Placental epithelial cell (primary cell): ENCODE measurements around the gene CCNF. TPM values are rescaled to one million over a fixed set of nuclear protein-coding genes. Genes with fewer than 3 reads are reported as not detected.

ENCODE experiments used
- small RNA-seq: library from RNA; depleted of rRNA; stranded (forward); fragments of <200 nt; gene quantifications from one replicate; pipeline ENCODE3, GENCODE V24; 2012
- total RNA-seq: library from RNA; depleted of rRNA; stranded (reverse); fragments of >200 nt; gene quantifications from 2 replicates; pipeline ENCODE4 v1.2.3, GENCODE V29; 2012

CCNF gene, protein sequence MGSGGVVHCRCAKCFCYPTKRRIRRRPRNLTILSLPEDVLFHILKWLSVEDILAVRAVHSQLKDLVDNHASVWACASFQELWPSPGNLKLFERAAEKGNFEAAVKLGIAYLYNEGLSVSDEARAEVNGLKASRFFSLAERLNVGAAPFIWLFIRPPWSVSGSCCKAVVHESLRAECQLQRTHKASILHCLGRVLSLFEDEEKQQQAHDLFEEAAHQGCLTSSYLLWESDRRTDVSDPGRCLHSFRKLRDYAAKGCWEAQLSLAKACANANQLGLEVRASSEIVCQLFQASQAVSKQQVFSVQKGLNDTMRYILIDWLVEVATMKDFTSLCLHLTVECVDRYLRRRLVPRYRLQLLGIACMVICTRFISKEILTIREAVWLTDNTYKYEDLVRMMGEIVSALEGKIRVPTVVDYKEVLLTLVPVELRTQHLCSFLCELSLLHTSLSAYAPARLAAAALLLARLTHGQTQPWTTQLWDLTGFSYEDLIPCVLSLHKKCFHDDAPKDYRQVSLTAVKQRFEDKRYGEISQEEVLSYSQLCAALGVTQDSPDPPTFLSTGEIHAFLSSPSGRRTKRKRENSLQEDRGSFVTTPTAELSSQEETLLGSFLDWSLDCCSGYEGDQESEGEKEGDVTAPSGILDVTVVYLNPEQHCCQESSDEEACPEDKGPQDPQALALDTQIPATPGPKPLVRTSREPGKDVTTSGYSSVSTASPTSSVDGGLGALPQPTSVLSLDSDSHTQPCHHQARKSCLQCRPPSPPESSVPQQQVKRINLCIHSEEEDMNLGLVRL
- total RNA-seq = 15.7 and 16.1 TPM in 2 replicates

DNA sequence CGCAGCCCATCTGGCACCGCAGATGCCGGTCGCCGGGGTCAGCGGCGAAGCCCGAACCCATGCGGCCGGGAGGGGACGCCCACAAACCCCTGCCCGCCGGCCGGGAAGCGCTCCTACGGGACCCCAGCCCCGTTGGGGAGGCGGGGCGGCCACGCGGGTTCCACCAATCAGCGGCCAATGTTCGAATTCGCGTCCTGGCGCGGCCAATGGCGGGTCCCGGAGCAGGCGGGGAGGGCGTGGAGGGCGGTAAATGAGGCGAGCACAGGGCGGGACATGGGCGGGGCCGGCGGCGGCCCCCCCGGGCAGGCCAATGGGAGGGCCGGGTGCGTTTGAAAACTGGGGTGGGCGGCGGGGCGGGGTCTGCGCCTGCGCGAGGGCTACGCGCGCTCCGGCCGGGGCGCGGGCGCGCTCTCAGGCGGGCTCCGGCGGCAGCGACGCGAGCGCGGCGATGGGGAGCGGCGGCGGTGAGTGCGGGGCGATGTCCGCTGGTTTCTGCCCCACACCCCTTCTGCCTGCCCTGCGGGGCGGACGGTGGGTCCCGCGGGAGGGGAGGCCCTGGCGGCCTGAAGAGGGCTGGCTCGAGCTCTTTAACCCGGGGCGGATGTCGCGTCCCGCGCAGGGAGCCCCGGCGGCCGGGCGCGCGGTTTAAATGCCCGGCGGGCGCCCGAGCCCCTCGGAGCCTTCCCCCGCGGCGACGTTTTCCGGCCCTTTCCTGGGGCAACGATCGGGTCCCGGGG lies at the start of gene CCNF:
Gene CCNF (plus strand): TSS at position 414 of the 737 bp plus-strand sequence. CDS start 35 bp downstream, at position 449.

DNA sequence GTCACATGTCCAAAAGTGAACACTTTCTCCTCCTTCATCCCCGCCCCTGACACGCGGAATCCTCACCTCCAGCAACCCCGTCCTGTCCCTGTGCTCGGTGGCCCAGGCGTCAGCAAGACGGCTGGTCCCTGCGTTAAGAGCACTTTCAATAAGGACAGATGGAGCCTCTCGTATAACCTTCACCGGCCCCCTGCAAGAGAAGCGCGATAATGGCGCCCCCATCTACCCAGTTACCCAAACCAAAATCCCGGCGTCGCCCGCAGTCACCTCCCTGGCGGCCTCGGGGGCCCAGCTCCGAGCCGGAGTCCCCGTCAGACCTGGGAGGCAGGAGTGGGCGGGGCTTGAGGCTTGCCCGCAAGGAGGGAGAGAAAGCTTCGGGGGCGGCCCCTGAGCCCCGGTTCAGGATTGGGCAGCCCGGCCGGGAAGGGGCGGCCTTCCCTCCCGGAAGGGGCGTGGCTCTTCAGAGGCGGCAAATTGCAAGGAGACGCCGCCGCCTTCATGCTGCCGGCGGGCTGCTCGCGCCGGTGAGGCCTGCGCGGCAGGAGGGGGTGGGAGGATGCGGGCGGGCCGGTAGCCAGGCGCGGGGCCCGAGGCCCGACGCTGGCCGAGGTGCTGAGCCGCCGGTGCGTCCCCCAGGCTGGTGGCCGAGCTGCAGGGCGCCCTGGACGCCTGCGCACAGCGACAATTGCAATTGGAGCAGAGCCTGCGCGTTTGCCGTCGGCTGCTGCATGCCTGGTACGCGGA lies 30.6 kb downstream of the CCNF start, which contains the start of gene TEDC2:
Gene TEDC2 (plus strand): TSS at position 463 of the 744 bp plus-strand sequence. CDS start 36 bp downstream, at position 499.

DNA sequence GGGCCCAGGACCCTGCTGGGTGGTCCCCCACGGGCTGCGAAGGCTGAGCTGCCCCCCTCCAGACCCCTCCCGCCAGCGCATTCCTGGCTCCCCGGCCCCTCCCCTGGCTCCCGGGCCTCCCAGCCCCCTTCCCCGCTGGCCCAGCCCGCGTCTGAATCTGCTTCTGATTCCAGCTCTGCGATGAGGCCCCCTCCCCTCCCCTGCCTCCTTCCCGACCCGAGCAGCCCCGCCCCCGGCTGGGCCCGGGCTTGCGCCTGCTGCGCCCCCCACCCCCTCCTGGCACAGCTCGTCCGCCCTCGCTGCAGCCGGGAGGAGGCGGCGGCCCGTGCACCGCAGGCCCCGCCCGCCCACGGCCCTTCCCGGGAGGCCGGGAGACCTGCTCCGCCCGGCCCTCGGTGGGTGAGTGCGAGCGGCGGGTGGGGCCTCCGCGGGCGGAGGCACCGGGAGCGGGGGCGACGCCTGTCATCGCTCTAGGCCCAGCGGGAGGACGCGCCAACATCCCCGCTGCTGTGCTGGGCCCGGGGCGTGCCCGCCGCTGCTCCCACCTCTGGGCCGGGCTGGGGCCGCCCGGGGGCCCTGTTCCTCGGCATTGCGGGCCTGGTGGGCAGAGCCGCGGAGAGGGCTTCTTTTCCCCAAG lies 41.9 kb downstream of the CCNF start, which contains the start of gene NTN3:
Gene NTN3 (plus strand): TSS at position 282 of the 637 bp plus-strand sequence. CDS start 405 bp downstream, outside the sequence.

DNA sequence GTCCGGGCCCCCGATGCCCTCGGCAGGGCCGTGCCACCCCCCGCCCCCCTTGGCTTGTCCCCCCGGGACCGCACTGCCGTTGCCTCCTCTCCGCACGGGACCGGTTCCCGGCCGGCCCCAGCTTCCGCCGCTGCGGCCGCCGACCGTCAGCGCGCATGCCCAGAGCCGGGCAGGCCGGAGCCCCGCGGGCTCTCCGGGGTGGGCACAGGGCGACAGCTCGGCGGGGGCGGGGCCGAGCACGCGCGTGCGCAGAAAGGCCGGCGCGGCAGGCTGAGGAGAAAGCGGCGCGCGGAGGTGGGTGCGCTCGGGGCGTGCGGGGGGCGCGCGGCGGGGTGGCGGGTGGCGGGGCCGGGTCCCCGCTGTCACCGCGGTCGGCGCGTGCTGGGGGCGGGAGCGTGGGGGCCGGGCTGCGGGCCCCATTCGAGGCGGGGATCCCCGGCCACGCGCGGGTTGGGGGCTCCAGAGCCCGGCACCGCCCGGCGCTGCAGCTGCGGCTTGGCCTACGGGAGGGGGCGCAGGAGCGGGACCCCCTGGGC lies 45.7 kb downstream of the CCNF start, which contains the start of gene TBC1D24:
Gene TBC1D24 (plus strand): TSS at position 251 of the 536 bp plus-strand sequence. CDS start 21,022 bp downstream, outside the sequence.

Small RNAs within 50 kb of the gene (small RNA-seq; reads per million reads assigned to genes)
- 0.32 reads per million, percentile 8 among the genes with 10 or more reads in this experiment for gene MIR6768

Other genes with a start within 250 kb of the CCNF start
- gene CASKIN1, start 232.8 kb upstream of the CCNF start, total RNA-seq = under 0.01 TPM in 1 of 2 replicates, not detected in the other
- 24.3 and 82.3 TPM in 2 replicates for gene MLST8, start 224.0 kb upstream of the CCNF start, total RNA-seq
- 1.2 and 22.8 TPM in 2 replicates for gene BRICD5, start 218.6 kb upstream of the CCNF start, total RNA-seq
- gene PGP, start 214.6 kb upstream of the CCNF start, total RNA-seq = 13.3 and 23.1 TPM in 2 replicates
- 26.1 and 31.8 TPM in 2 replicates for gene E4F1, start 205.9 kb upstream of the CCNF start, total RNA-seq
- 0.22 and 2.0 TPM in 2 replicates for gene DNASE1L2, start 193.0 kb upstream of the CCNF start, total RNA-seq
- gene ECI1, start 177.9 kb upstream of the CCNF start, total RNA-seq = 20.0 and 35.1 TPM in 2 replicates
- gene RNPS1, start 161.3 kb upstream of the CCNF start, total RNA-seq = 85.6 and 129 TPM in 2 replicates
- gene ABCA3, start 88.7 kb upstream of the CCNF start, total RNA-seq = under 0.01 TPM in 2 replicates
- 3.9 and 8.7 TPM in 2 replicates for gene TEDC2, start 30.7 kb downstream of the CCNF start, total RNA-seq
- gene NTN3, start 41.9 kb downstream of the CCNF start, total RNA-seq = 0.11 and 1.6 TPM in 2 replicates
- gene TBC1D24, start 45.7 kb downstream of the CCNF start, total RNA-seq = 6.3 and 8.8 TPM in 2 replicates
- 16.9 and 50.8 TPM in 2 replicates for gene ATP6V0C, start 84.5 kb downstream of the CCNF start, total RNA-seq
- 37.3 and 54.2 TPM in 2 replicates for gene AMDHD2, start 90.9 kb downstream of the CCNF start, total RNA-seq
- 0.33 and 0.79 TPM in 2 replicates for gene CEMP1, start 102.0 kb downstream of the CCNF start, total RNA-seq
- 32.2 and 34.6 TPM in 2 replicates for gene PDPK1, start 108.6 kb downstream of the CCNF start, total RNA-seq